HepG2 (cell line): Measurements from ENCODE around the gene LRBA. TPM values are rescaled to one million over a fixed set of nuclear protein-coding genes. Genes with fewer than 3 reads are reported as not detected.

Source experiments
- ARID5B ChIP-seq: IDR thresholded peaks from 2 replicates; pipeline ENCODE4 v1.4.0; 2020; ENCODE audit warnings: mild to moderate bottlenecking, missing genetic modification reagents
- E2F2 ChIP-seq: sonication (generic); formaldehyde crosslinking; IDR thresholded peaks from 2 replicates; pipeline ENCODE4 v1.4.0; 2020; ENCODE audit warnings: missing genetic modification reagents, borderline replicate concordance
- FIP1L1 ChIP-seq: fragments of 200-400 bp; formaldehyde crosslinking; IDR thresholded peaks from 2 replicates; pipeline ENCODE4 v1.6.1; 2018; ENCODE audit warnings: low read depth, mild to moderate bottlenecking, low read length, moderate library complexity, borderline replicate concordance; ENCODE audit not compliant: insufficient read depth
- MNT ChIP-seq: fragments of 450-650 bp; IDR thresholded peaks from 2 replicates; pipeline ENCODE4 v1.6.1; 2016
- RFXAP ChIP-seq: sonication (generic); formaldehyde crosslinking; IDR thresholded peaks from 2 replicates; pipeline ENCODE4 v1.4.0; 2020; ENCODE audit warnings: missing genetic modification reagents, borderline replicate concordance
- RXRB ChIP-seq: IDR thresholded peaks from 2 replicates; pipeline ENCODE4 v1.6.1; 2016; ENCODE audit warnings: borderline replicate concordance, missing genetic modification reagents, missing compliant biosample characterization
- SNAPC4 ChIP-seq: sonication (generic); formaldehyde crosslinking; IDR thresholded peaks from 2 replicates; pipeline ENCODE4 v1.4.0; 2020; ENCODE audit warnings: mild to moderate bottlenecking, missing genetic modification reagents
- SNAPC5 ChIP-seq: sonication (generic); formaldehyde crosslinking; IDR thresholded peaks from 2 replicates; pipeline ENCODE4 v1.8.1; 2023; ENCODE audit warnings: mild to moderate bottlenecking, missing genetic modification reagents, borderline replicate concordance
- STAG1 ChIP-seq: sonication (generic); formaldehyde crosslinking; IDR thresholded peaks from 2 replicates; pipeline ENCODE4 v1.4.0; 2020; ENCODE audit warnings: missing genetic modification reagents
- THYN1 ChIP-seq: sonication (generic); formaldehyde crosslinking; IDR thresholded peaks from 2 replicates; pipeline ENCODE4 v1.8.1; 2023; ENCODE audit warnings: low read depth, mild to moderate bottlenecking, moderate library complexity, missing genetic modification reagents, borderline replicate concordance
- ZKSCAN1 ChIP-seq: fragments of 150-350 bp; IDR thresholded peaks from 2 replicates; pipeline ENCODE4 v1.6.1; 2014; ENCODE audit warnings: low read length
- ZNF431 ChIP-seq: sonication (generic); formaldehyde crosslinking; IDR thresholded peaks from 2 replicates; pipeline ENCODE4 v1.9.0; 2022; ENCODE audit warnings: missing genetic modification reagents, low read depth, mild to moderate bottlenecking, borderline replicate concordance
- ZNF713 ChIP-seq: sonication (generic); formaldehyde crosslinking; IDR thresholded peaks from 2 replicates; pipeline ENCODE4 v1.4.0; 2020; ENCODE audit warnings: mild to moderate bottlenecking, missing genetic modification reagents
- ZNF775 ChIP-seq: sonication (generic); formaldehyde crosslinking; IDR thresholded peaks from 2 replicates; pipeline ENCODE4 v1.4.0; 2020; ENCODE audit warnings: missing genetic modification reagents, mild to moderate bottlenecking, moderate library complexity, borderline replicate concordance
- polyA plus RNA-seq, 8 experiments: library from polyadenylated mRNA; depleted of rRNA in 3 of 8; stranded (reverse) in 7 of 8; unstranded in 1 of 8; fragments of >200 nt; fragmentation: Illumina TruSeq in 4 of 8; extraction: Trizol in 4 of 8; gene quantifications; 2 replicates each; pipeline versions ENCODE4 v1.2.1 to v1.2.3, GENCODE V29; 2011 to 2016; ENCODE audit warnings: low read depth in 4 of 8, missing spikeins in 1 of 8, mixed read lengths in 1 of 8; ENCODE audit not compliant: insufficient read depth in 1 of 8
- total RNA-seq, 5 experiments: library from RNA; depleted of rRNA; stranded (reverse); fragments of >200 nt; fragmentation: Illumina TruSeq; extraction: Trizol; gene quantifications; 2 replicates each; pipeline ENCODE4 v1.2.3, GENCODE V29; 2016; ENCODE audit warnings: low read depth in 1 of 5

The LRBA gene
- total and polyA plus RNA-seq, 2 of the 13 experiments (the other 11 are each of a cell fraction or from before 2014, with no cell fraction given): 21.0 to 37.2 TPM

GRCh38 chr4:150714462-150715438, 300.3 kb downstream of the LRBA start (continued):
- no peak for TF ChIP-seq SNAPC4 (CRISPR knock-in tag)
- TF ChIP-seq RXRB: peak; percentile 78
- no peak for TF ChIP-seq E2F2 (CRISPR knock-in tag)
- TF ChIP-seq THYN1 (CRISPR knock-in tag): no peak
- TF ChIP-seq STAG1 (CRISPR knock-in tag): no peak
- no peak for TF ChIP-seq MNT
- peak; percentile 95 for TF ChIP-seq ARID5B (CRISPR knock-in tag)
- no peak for TF ChIP-seq SNAPC5 (CRISPR knock-in tag)
- no peak for TF ChIP-seq ZKSCAN1
- TF ChIP-seq ZNF431 (CRISPR knock-in tag): no peak
- TF ChIP-seq ZNF775 (CRISPR knock-in tag): no peak
- no peak for TF ChIP-seq RFXAP (CRISPR knock-in tag)
- no peak for TF ChIP-seq FIP1L1
- no peak for TF ChIP-seq ZNF713
